ENCODE results near the gene INS. TPM values are rescaled to one million over a fixed set of nuclear protein-coding genes. Genes with fewer than 3 reads are reported as not detected.
A peak's percentile ranks its signal among the peaks of the same experiment; 100 is the strongest.

The INS gene
- total and polyA plus RNA-seq, 2 of the 13 experiments (the other 11 are each of a cell fraction or from before 2014, with no cell fraction given) = not detected

DNA sequence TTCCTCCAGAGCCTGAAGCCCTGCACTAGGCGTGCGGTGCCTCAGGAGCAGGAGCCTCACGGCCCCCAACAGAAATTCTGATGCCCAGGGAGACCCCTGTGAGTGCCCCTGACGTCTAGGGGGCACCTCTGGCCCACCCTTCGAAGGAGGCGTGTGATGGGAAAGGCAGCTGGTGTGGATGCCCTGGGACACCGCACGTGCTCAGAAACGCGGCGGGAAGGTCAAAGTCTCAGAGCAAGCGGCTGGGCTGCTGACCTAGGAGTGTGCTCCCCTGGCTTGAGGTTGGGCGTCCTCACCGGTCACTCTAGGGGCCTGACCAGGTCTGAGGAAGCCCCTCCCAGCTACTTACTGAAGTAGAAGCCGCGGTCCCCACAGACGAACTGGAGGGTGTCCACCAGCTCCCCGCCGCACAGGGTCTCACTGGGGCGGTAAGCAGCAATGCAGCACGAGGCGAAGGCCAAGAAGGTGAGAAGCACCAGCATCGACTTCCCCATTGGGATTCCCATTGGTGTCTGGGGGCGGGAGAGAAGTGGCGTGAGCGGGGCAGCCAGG, 25.9 kb downstream of the INS start (continued):
- TF ChIP-seq ZNF619 (CRISPR knock-in tag; IDR thresholded peaks at IDR 0.05) = no peak
- TF ChIP-seq, protein P1, sequence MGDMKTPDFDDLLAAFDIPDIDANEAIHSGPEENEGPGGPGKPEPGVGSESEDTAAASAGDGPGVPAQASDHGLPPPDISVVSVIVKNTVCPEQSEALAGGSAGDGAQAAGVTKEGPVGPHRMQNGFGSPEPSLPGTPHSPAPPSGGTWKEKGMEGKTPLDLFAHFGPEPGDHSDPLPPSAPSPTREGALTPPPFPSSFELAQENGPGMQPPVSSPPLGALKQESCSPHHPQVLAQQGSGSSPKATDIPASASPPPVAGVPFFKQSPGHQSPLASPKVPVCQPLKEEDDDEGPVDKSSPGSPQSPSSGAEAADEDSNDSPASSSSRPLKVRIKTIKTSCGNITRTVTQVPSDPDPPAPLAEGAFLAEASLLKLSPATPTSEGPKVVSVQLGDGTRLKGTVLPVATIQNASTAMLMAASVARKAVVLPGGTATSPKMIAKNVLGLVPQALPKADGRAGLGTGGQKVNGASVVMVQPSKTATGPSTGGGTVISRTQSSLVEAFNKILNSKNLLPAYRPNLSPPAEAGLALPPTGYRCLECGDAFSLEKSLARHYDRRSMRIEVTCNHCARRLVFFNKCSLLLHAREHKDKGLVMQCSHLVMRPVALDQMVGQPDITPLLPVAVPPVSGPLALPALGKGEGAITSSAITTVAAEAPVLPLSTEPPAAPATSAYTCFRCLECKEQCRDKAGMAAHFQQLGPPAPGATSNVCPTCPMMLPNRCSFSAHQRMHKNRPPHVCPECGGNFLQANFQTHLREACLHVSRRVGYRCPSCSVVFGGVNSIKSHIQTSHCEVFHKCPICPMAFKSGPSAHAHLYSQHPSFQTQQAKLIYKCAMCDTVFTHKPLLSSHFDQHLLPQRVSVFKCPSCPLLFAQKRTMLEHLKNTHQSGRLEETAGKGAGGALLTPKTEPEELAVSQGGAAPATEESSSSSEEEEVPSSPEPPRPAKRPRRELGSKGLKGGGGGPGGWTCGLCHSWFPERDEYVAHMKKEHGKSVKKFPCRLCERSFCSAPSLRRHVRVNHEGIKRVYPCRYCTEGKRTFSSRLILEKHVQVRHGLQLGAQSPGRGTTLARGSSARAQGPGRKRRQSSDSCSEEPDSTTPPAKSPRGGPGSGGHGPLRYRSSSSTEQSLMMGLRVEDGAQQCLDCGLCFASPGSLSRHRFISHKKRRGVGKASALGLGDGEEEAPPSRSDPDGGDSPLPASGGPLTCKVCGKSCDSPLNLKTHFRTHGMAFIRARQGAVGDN (CRISPR knock-in tag; IDR thresholded peaks at IDR 0.05) = no peak; the same call in 1 of the 2 replicates

DNA sequence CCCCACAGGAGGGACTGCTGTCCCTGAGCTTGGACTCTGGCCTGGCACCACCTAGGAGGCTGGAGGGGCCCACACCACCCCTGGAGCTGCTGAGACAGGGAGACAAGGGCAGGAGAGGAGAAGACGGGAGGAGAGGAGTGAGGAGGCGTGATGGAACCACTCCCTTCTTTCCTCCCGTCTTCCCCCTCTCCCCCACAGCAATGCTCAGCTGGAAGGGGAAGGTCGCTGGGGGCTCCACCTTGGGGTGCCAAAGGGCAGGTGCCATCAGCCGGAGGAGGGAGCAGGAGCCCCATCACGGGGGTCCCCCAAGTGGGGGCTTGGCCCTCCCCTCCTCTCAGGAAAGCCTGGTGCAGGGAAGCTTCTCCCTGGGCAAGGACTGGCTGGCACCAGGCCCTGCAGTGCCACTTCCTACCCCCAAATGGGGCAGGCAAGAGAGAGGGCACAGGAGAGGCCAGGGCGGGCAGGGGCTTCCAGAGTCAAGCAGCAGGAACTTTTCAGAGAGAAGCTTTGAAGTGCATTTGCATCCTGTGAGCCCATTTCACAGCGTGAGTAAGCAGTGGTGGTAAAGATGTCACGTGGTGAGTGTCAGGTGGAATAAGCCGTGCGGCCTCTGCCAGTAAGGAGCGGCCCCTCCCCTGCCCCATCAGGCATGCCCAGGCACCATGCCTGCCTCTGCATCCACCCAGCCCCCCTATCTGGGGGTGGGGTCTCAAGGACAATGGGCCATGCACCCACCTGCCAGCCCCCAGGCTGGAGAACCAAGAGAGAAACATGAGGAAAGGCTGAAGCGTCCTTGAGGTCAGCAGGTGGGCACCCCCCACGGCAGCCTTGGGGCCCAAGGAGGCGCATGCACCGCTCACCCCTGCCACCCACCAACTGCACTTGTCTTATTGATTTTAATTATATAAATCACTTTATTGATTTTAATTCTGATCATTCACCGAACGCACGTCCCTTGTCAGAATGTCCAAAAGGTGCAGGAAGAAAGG, 26.7 kb downstream of the INS start:
- H3K36me3 ChIP-seq (replicated peaks in 1 of 2; ENCODE audit: control insufficient read depth in 1 of 2, insufficient read depth in 2 of 2, low read length in 2 of 2) = peaks cover 24 to 47% of the 10 kb centered on the region in 2 experiments; a peak in 4 of 5 replicates
- H3K79me2 ChIP-seq (ENCODE audit: insufficient read depth, low read length) = peaks cover 17% of the 10 kb centered on the region
- CTCF ChIA-PET (ENCODE audit: low intra/inter-chr PET ratio, low total read pairs) = no interaction called here
- in situ Hi-C loops (cut with HindIII; ENCODE audit: extremely low pct_ligation_motif_present, low pct_unique_long_range_greater_than_20kb) (no loop called here), intact Hi-C loops (cut with micrococcal nuclease; ENCODE audit: unreplicated experiment) (no loop called here)
- H3K4me2 ChIP-seq (ENCODE audit: low read depth, low read length) = no peak overlapping the region; the same call in 1 of the 2 replicates
- no peaks in the 10 kb centered on the region for H3K9me3 ChIP-seq (ENCODE audit: low read length)
- no peaks in the 10 kb centered on the region for H3K27me3 ChIP-seq (ENCODE audit: control insufficient read depth in 1 of 2, insufficient read depth in 2 of 2, low read length in 2 of 2)
- H2AFZ ChIP-seq (ENCODE audit: low read length) = no peak overlapping the region
- POLR2A ChIA-PET = interaction anchor here (1.9 to 2.2 kb wide), 2 partner anchors 144 to 146 kb away, joined by 5 to 6 read pairs; no protein-coding TSS in a partner anchor
- peak overlapping the region; percentile 60 for H3K27ac ChIP-seq (ENCODE audit: extremely low read length, insufficient read depth, low read length)
- H3K4me1 ChIP-seq (ENCODE audit: insufficient read depth, low read length) = peaks cover 28% of the 10 kb centered on the region
- BruUV-seq (replicated peaks) = no TSS peak
- FAIRE-seq (no peak), DNase-seq (ENCODE audit: low spot score) (no peak), ATAC-seq (no peak)
- H3K4me3 ChIP-seq (replicated peaks in 1 of 3; ENCODE audit: insufficient read depth in 1 of 3, low read depth in 2 of 3, low read length in 3 of 3) = no peak overlapping the region
- H3K9ac ChIP-seq (ENCODE audit: insufficient read depth, low read depth, low read length) = no peak overlapping the region
- H4K20me1 ChIP-seq (ENCODE audit: insufficient read depth, low read length) = peaks cover 71% of the 10 kb centered on the region
- 93% methylated on average over 17 of the region's 19 CpGs for WGBS (ENCODE audit: low lambda C conversion rate)
- TF ChIP-seq, protein P2, sequence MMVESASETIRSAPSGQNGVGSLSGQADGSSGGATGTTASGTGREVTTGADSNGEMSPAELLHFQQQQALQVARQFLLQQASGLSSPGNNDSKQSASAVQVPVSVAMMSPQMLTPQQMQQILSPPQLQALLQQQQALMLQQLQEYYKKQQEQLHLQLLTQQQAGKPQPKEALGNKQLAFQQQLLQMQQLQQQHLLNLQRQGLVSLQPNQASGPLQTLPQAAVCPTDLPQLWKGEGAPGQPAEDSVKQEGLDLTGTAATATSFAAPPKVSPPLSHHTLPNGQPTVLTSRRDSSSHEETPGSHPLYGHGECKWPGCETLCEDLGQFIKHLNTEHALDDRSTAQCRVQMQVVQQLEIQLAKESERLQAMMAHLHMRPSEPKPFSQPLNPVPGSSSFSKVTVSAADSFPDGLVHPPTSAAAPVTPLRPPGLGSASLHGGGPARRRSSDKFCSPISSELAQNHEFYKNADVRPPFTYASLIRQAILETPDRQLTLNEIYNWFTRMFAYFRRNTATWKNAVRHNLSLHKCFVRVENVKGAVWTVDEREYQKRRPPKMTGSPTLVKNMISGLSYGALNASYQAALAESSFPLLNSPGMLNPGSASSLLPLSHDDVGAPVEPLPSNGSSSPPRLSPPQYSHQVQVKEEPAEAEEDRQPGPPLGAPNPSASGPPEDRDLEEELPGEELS (CRISPR knock-in tag; IDR thresholded peaks at IDR 0.05) = no peak
- no peak for TF ChIP-seq JARID2 (CRISPR knock-in tag; IDR thresholded peaks at IDR 0.05; ENCODE audit: insufficient replicate concordance)
- no peak for TF ChIP-seq ZNF329 (CRISPR knock-in tag; IDR thresholded peaks at IDR 0.05; ENCODE audit: low read depth)
- 0 out of 2 replicates have a peak, but pooled peaks have one; percentile 5 for TF ChIP-seq ELF4 (CRISPR knock-in tag; IDR thresholded peaks at IDR 0.05; ENCODE audit: borderline replicate concordance)
- 0 out of 2 replicates have a peak, but pooled peaks have one; percentile 34 for TF ChIP-seq ZNF558 (CRISPR knock-in tag; IDR thresholded peaks at IDR 0.05; ENCODE audit: borderline replicate concordance)
- TF ChIP-seq, protein P3, sequence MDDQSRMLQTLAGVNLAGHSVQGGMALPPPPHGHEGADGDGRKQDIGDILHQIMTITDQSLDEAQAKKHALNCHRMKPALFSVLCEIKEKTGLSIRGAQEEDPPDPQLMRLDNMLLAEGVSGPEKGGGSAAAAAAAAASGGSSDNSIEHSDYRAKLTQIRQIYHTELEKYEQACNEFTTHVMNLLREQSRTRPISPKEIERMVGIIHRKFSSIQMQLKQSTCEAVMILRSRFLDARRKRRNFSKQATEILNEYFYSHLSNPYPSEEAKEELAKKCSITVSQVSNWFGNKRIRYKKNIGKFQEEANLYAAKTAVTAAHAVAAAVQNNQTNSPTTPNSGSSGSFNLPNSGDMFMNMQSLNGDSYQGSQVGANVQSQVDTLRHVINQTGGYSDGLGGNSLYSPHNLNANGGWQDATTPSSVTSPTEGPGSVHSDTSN (CRISPR knock-in tag; IDR thresholded peaks at IDR 0.05; ENCODE audit: borderline replicate concordance) = no peak
- no peak for TF ChIP-seq ARNTL (CRISPR knock-in tag; IDR thresholded peaks at IDR 0.05)
- TF ChIP-seq PHF8 (CRISPR knock-in tag; IDR thresholded peaks at IDR 0.05) = peak; percentile 1; the same call in 1 of the 2 replicates
- TF ChIP-seq ZNF124 (CRISPR knock-in tag; IDR thresholded peaks at IDR 0.05) = no peak
- TF ChIP-seq SAP130 (CRISPR knock-in tag; IDR thresholded peaks at IDR 0.05; ENCODE audit: low read depth) = 0 out of 2 replicates have a peak, but pooled peaks have one; percentile 17
- TF ChIP-seq SCMH1 (CRISPR knock-in tag; IDR thresholded peaks at IDR 0.05; ENCODE audit: borderline replicate concordance) = no peak

Data from HepG2 (cell line).